AG04450 (cell line): ENCODE measurements around the gene FGF5. TPM values are rescaled to one million over a fixed set of nuclear protein-coding genes. Genes with fewer than 3 reads are reported as not detected.

Experiments used
- CTCF ChIA-PET: fragments of 300-600, 350-600 bp; formaldehyde crosslinking; extraction: SDS; loops from one replicate; lab custom pipeline; 2022; ENCODE audit warnings: antibody characterized with exemption, inconsistent platforms; lab: Charles Lee
- POLR2A ChIA-PET: fragments of 350-600 bp; formaldehyde crosslinking; extraction: SDS; loops from one replicate; lab custom pipeline; 2021; ENCODE audit warnings: antibody characterized with exemption, inconsistent platforms; lab: Yijun Ruan, JAX
- DNase-seq: peaks from one replicate; pipeline ENCODE4 v3.0.0-alpha.2; 2011; ENCODE audit warnings: low read depth, low spot score
- H3K27ac ChIP-seq: one replicate; pipeline ENCODE4 v1.5.1; 2012; ENCODE audit warnings: low read depth, low read length, control low read depth
- H3K27me3 ChIP-seq: one replicate; pipeline ENCODE4 v1.6.0; 2012; ENCODE audit warnings: low read length; ENCODE audit not compliant: control insufficient read depth, insufficient read depth
- H3K4me3 ChIP-seq: 2 replicates; pipeline ENCODE4 v1.5.1; 2011; ENCODE audit warnings: mild to moderate bottlenecking, low read depth, low read length, control low read depth
- H3K9me3 ChIP-seq: 2 replicates; pipeline ENCODE4 v1.5.1; 2012; ENCODE audit warnings: low read length; ENCODE audit not compliant: control insufficient read depth, insufficient read depth
- polyA plus RNA-seq: library from polyadenylated mRNA; depleted of rRNA; stranded (reverse); fragments of >200 nt; gene quantifications from 2 replicates; pipeline ENCODE4 v1.2.3, GENCODE V29; 2011
- TF ChIP-seq, protein P1 (sequence below): IDR thresholded peaks from 2 replicates; pipeline ENCODE4 v1.5.1; 2011; ENCODE audit warnings: low read depth, low read length, control low read depth, inconsistent platforms

FGF5 gene
- polyA plus RNA-seq, 1 experiment: 39.9 TPM

DNA sequence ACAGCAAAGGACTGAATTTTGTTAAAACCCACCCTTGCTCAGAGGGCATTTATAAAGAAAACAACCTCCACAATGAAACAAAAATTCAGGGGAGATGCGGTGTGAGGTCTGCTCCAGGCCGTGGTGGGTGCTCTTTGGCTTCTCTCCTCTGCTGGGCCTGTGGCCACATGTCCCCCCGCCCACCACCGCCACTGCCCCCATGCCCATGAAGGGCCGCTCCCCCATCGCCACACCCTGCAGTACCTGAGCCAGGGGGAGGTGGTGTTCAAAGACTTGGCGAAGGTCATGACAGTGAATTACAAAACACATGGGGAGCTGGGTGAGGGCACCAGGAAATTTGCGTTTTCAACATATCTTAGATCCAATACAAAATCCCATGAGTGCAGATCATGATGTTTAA is 54.9 kb downstream of the FGF5 start:
- Histone ChIP-seq H3K9me3 (no peaks in the 10 kb centered on the region), H3K4me3 (no peak overlapping the region), H3K27ac (no peak overlapping the region), H3K27me3 (no peaks in the 10 kb centered on the region)
- ChIA-PET CTCF (interaction anchor here (1.4 to 4.4 kb wide), 2 partner anchors 8 to 100 kb away, joined by 5 to 69 read pairs; no protein-coding TSS in a partner anchor), POLR2A (no interaction called here)
- TF ChIP-seq, protein P1, sequence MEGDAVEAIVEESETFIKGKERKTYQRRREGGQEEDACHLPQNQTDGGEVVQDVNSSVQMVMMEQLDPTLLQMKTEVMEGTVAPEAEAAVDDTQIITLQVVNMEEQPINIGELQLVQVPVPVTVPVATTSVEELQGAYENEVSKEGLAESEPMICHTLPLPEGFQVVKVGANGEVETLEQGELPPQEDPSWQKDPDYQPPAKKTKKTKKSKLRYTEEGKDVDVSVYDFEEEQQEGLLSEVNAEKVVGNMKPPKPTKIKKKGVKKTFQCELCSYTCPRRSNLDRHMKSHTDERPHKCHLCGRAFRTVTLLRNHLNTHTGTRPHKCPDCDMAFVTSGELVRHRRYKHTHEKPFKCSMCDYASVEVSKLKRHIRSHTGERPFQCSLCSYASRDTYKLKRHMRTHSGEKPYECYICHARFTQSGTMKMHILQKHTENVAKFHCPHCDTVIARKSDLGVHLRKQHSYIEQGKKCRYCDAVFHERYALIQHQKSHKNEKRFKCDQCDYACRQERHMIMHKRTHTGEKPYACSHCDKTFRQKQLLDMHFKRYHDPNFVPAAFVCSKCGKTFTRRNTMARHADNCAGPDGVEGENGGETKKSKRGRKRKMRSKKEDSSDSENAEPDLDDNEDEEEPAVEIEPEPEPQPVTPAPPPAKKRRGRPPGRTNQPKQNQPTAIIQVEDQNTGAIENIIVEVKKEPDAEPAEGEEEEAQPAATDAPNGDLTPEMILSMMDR: no peak
- no peak for DNase-seq

DNA sequence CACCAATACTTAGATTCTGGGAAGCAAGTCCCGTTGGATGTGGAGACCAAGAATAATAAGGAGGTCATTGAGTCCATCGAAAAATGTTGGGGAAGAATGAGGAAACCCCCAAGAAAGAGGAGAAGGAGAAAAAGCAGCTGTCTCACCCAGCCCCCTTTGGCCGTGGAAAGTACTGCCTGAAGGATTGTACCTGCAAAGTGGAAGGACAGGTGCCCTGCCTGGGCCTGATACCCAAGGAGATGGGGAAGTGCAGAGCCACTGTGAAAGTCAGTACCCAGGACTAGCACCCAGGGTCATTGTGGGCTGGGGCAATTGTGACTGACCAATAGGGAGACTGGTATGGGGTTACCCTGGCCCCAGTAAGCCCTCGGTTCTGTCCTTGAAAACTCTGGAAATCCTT is 55.3 kb downstream of the FGF5 start:
- H3K9me3 ChIP-seq: no peaks in the 10 kb centered on the region
- DNase-seq: no peak
- TF ChIP-seq, protein P1: 0 out of 2 replicates have a peak, but pooled peaks have one; percentile 11
- ChIA-PET CTCF (interaction anchor here (0.5 to 4.4 kb wide), 4 partner anchors 8 to 120 kb away, joined by 5 to 69 read pairs (median 10); partner anchors contain the start of gene CFAP299), POLR2A (no interaction called here)
- no peaks in the 10 kb centered on the region for H3K27me3 ChIP-seq
- H3K27ac ChIP-seq: no peak overlapping the region
- H3K4me3 ChIP-seq: no peak overlapping the region

DNA sequence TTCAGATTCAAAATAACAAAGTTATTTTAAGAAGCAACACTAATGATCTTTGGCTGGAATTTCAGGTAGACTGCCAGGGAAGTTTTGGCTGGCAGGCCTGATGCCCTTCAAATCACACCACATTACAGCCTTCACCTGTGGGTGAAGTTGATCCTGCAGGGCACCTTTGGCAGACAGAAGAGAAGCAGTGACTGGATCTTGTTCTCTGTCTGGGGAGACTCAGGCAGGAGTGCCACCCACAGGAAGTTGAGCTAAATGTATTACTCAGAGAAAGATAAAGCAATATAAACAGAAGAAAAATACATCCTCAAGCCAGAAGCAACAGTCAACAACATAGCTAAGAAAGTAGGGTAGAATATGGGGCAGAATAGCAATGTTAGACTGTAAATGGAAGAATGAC is 56.3 kb downstream of the FGF5 start:
- no peaks in the 10 kb centered on the region for H3K27me3 ChIP-seq
- H3K27ac ChIP-seq: no peak overlapping the region
- TF ChIP-seq, protein P1: peak; percentile 47
- ChIA-PET CTCF (interaction anchor here (0.5 to 4.4 kb wide), 23 partner anchors 10 to 1381 kb away, joined by 3 to 69 read pairs (median 4); partner anchors contain the start of genes CFAP299 and FGF5), POLR2A (interaction anchor here (1.5 kb wide), 1 partner anchor 56 kb away, joined by 5 read pairs; the partner anchor contains the start of gene FGF5)
- H3K4me3 ChIP-seq: no peak overlapping the region
- no peak for DNase-seq
- no peaks in the 10 kb centered on the region for H3K9me3 ChIP-seq

DNA sequence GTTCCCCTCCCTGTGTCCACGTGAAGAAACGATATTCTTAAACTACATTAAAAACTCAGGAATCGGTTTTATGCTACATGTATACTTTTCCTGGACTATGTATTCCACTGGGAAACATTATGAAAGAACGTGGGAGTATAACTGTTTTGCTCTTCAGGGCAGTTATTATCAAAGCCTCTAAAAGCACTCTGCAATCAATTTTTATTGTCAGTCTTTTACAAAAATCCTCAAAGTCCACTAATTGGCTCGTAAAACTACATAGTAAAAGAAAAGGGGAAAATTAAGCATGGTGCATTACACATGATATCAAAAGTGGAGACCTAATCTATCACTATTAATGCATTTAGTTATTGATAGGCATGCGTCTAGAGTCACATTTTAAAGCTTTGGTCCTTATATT is 57.7 kb downstream of the FGF5 start:
- H3K4me3 ChIP-seq: no peak overlapping the region
- no peak overlapping the region for H3K27ac ChIP-seq
- CTCF ChIA-PET: interaction anchor here (1.6 to 2.7 kb wide), 2 partner anchors 8 to 11 kb away, joined by 7 to 14 read pairs; partner anchors contain the start of gene CFAP299
- no peak for DNase-seq
- H3K9me3 ChIP-seq: no peaks in the 10 kb centered on the region
- POLR2A ChIA-PET: no interaction called here
- H3K27me3 ChIP-seq: no peaks in the 10 kb centered on the region
- TF ChIP-seq, protein P1: no peak

DNA sequence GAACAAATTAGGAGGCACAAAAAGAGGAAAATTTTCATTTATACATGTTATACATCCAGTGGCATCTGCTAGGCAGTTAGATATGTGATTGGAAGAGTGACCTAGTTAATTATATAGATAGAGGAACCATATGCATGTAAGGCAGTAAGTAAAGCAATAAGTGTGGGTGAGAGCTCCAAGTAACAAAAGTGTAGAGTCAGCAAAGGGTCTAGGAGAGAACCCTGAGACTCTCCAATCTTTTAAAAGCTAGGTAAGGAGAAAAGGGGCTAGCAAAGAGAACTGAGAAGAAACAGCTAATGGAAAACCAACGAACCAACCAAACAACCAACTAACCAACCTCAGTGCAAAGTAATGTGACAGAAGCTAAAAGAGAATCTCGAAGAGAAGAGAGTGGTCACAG is 65.2 kb downstream of the FGF5 start:
- Histone ChIP-seq H3K9me3 (no peaks in the 10 kb centered on the region; the same call in 1 of the 2 replicates), H3K27ac (no peak overlapping the region), H3K4me3 (no peak overlapping the region), H3K27me3 (no peaks in the 10 kb centered on the region)
- ChIA-PET POLR2A (no interaction called here), CTCF (interaction anchor here (1.2 to 2.0 kb wide), 2 partner anchors 8 to 116 kb away, joined by 4 to 7 read pairs; no protein-coding TSS in a partner anchor)
- TF ChIP-seq, protein P1: no peak
- no peak for DNase-seq
